ENCODE results near the gene ZSCAN5C.

The ZSCAN5C gene, protein sequence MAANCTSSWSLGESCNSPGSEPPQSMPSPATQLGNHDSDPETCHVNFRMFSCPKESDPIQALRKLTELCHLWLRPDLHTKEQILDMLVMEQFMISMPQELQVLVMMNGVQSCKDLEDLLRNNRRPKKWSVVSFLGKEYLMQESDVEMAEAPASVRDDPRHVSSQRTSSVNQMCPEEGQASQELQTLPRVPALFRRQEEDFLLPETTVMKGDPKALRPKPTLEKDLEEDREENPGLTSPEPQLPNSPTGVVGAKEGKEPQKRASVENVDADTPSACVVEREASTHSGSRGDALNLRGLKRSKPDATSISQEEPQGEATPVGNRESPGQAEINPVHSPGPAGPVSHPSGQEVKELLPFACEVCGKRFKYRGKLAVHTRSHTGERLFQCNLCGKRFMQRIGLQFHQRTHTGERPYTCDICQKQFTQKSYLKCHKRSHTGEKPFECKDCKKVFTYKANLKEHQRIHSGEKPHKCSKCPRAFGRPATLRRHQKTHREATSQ

DNA sequence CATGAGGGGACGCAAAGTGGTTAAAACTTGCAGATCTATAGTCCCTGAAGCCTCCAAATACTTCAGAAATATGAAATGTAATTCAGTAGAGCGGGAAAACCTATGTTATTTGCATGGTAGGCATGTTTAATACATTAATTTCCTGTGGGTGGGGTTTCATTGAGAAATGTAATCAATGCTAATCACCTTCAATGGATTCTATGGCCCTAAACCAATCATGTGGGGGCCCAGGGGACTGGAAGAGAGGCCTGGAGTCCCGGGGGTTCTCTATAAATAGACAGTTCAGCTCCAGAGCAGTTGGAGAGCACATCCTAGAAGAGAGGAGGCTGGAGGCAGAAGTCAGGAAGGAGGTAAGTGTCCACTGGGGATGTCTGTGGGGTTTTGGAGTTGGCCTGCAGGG, at the start of gene ZSCAN5C:
Gene ZSCAN5C, plus strand, starts transcription at position 301 of the 400 bp plus-strand sequence. CDS start 3,641 bp downstream, outside the sequence.
- no peak for DNase-seq
- H3K27me3 ChIP-seq (ENCODE audit: insufficient read depth, low read depth, severe bottlenecking), result no peaks in the 10 kb centered on the region
- no peak within 1 kb of the TSS for H3K4me3 ChIP-seq (ENCODE audit: low read depth, low read length)
- TF ChIP-seq, protein P1, sequence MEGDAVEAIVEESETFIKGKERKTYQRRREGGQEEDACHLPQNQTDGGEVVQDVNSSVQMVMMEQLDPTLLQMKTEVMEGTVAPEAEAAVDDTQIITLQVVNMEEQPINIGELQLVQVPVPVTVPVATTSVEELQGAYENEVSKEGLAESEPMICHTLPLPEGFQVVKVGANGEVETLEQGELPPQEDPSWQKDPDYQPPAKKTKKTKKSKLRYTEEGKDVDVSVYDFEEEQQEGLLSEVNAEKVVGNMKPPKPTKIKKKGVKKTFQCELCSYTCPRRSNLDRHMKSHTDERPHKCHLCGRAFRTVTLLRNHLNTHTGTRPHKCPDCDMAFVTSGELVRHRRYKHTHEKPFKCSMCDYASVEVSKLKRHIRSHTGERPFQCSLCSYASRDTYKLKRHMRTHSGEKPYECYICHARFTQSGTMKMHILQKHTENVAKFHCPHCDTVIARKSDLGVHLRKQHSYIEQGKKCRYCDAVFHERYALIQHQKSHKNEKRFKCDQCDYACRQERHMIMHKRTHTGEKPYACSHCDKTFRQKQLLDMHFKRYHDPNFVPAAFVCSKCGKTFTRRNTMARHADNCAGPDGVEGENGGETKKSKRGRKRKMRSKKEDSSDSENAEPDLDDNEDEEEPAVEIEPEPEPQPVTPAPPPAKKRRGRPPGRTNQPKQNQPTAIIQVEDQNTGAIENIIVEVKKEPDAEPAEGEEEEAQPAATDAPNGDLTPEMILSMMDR (IDR thresholded peaks at IDR 0.05; ENCODE audit: low read depth, low read length), result no peak
- H3K9me3 ChIP-seq (ENCODE audit: severe bottlenecking), result no peaks in the 10 kb centered on the region
- no peak within 1 kb of the TSS for H3K27ac ChIP-seq
- H3K36me3 ChIP-seq, result no peaks in the 10 kb centered on the region

DNA sequence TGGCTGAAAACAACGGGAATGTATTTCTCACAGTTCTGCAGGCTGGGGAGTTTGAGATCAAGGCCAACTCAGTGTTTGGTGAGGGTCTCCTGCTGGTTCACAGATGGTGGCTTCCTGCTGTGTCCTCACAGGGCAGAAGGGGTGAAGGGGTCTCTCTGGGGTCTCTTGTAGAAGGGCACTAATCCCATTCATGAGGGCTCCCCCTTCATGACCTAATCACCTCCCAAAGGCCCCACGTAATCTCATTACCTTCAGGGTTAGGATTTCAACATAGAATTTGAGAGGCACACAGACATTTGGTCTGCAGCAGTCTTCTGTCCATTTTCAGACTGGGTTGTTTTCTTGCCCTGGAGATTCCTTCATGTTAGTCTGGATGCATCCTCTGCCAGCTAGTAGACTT, 49.4 kb upstream of the ZSCAN5C start:
- peak; percentile 19 for DNase-seq
- TF ChIP-seq, protein P1 (IDR thresholded peaks at IDR 0.05; ENCODE audit: low read depth, low read length), result no peak
- Histone ChIP-seq H3K36me3 (peaks cover 34% of the 10 kb centered on the region), H3K4me3 (ENCODE audit: low read depth, low read length) (no peak overlapping the region), H3K27ac (peak overlapping the region; percentile 57), H3K9me3 (ENCODE audit: severe bottlenecking) (peaks cover 2% of the 10 kb centered on the region), H3K27me3 (ENCODE audit: insufficient read depth, low read depth, severe bottlenecking) (no peaks in the 10 kb centered on the region)

DNA sequence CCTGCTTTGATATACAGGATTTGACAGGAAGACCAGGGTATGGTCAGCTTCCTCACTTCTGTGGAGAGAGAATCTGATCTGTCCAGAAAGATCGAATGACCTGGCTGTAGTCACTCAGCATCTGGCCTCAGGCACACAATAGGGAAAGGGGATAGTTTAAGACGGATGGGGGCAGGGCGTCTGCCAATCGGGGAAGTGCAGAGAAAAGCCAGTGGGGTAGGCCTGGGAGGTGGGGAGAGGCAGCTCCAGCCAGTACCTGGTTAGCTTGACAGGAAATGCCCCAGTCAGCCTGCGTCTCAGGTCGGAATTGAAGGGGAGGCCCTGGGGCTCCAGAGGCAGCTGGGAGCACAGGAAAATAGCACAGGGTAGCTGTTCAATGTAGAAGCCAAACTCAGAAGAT, 48.6 kb upstream of the ZSCAN5C start:
- Histone ChIP-seq H3K27me3 (ENCODE audit: insufficient read depth, low read depth, severe bottlenecking) (no peaks in the 10 kb centered on the region), H3K27ac (peak overlapping the region; percentile 57), H3K36me3 (peaks cover 29% of the 10 kb centered on the region), H3K4me3 (ENCODE audit: low read depth, low read length) (no peak overlapping the region), H3K9me3 (ENCODE audit: severe bottlenecking) (peaks cover 2% of the 10 kb centered on the region)
- DNase-seq, result peak; percentile 54
- TF ChIP-seq, protein P1 (IDR thresholded peaks at IDR 0.05; ENCODE audit: low read depth, low read length), result no peak

DNA sequence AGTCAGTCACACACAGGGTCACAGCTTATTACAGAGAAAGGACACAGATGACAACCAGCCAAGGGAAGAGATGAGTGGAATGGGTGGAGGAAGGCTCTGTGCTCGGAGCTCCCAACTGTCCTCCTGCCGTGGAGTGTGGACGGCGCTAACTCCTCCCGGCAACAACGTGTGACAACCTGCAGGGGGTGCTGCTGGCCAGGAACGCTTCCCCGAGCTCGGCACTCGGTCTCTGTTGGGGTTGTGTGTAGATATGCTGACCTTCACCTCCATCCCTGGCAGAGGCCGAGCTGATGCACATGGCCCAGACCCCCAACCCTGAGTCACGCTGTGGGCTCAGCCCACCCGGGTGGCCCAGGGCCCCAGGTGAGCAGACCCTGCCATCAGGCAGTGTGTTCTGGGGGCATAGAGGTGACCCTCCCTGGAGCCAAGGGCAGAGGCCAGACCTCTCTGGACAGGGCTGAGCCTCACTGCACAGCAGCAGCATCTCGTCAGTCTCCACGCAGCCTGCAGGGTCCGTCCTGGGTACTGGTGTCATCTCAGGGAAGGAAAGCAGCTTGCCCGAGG, 46.9 kb upstream of the ZSCAN5C start:
- Histone ChIP-seq H3K27me3 (ENCODE audit: insufficient read depth, low read depth, severe bottlenecking) (no peaks in the 10 kb centered on the region), H3K27ac (no peak overlapping the region), H3K9me3 (ENCODE audit: severe bottlenecking) (peaks cover 2% of the 10 kb centered on the region), H3K4me3 (ENCODE audit: low read depth, low read length) (no peak overlapping the region), H3K36me3 (peaks cover 32% of the 10 kb centered on the region)
- peak; percentile 66 for DNase-seq
- TF ChIP-seq, protein P1 (IDR thresholded peaks at IDR 0.05; ENCODE audit: low read depth, low read length), result peak; percentile 87

DNA sequence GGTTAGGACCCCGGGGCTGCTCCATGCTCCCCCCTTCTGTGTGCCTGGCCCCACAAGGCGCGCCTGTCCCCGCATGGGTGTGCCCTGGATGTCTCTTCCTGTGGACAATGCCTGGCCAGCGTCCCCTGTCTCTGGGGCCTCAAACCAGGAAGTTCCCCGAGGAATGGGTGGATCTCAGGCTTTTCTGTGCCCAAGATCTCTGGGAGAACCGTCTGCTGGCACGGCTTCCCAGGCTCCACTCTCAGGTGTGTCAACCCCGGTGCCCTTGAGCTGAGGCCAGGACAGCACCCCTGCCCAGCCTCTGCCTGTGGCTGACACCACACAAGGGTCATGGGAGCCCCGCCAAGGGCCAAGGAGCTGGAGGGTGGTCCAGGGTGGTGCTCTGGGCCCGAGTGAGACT, 45.3 kb upstream of the ZSCAN5C start:
- no peak for DNase-seq
- Histone ChIP-seq H3K27me3 (ENCODE audit: insufficient read depth, low read depth, severe bottlenecking) (no peaks in the 10 kb centered on the region), H3K4me3 (ENCODE audit: low read depth, low read length) (no peak overlapping the region), H3K27ac (no peak overlapping the region), H3K9me3 (ENCODE audit: severe bottlenecking) (peaks cover 2% of the 10 kb centered on the region), H3K36me3 (peaks cover 43% of the 10 kb centered on the region)
- TF ChIP-seq, protein P1 (IDR thresholded peaks at IDR 0.05; ENCODE audit: low read depth, low read length), result no peak

All from WERI-Rb-1 (cell line).